WTC11 (cell line): ENCODE data around the gene SMARCD1. TPM values are rescaled to one million over a fixed set of nuclear protein-coding genes. Genes with fewer than 3 reads are reported as not detected.

ENCODE experiments used
- ATAC-seq: fragments of 200-7000 bp; cut with Tn5 transposase; 2 replicates; pipeline ENCODE4 v1.10.0; 2021; ENCODE audit warnings: mild to moderate bottlenecking, moderate library complexity
- CTCF ChIA-PET: fragments of 300-600 bp; sonication (Branson Sonifier 250); formaldehyde crosslinking; loops from one replicate; lab custom pipeline; 2021; ENCODE audit warnings: antibody characterized with exemption; lab: Charles Lee
- POLR2A ChIA-PET: fragments of 350-600 bp; sonication (Branson Sonifier 250); formaldehyde crosslinking; loops from one replicate; lab custom pipeline; 2021; ENCODE audit warnings: antibody characterized with exemption; lab: Charles Lee
- DNase-seq: peaks from one replicate; pipeline ENCODE4 v3.0.0; 2021; ENCODE audit warnings: low spot score
- H3K27ac Mint-ChIP-seq: 2 replicates; pipeline ENCODE4 v1.8.0; 2021; ENCODE audit warnings: mixed read lengths
- H3K27me3 Mint-ChIP-seq: 2 replicates; pipeline ENCODE4 v1.8.0; 2021; ENCODE audit warnings: low read depth, mild to moderate bottlenecking, moderate library complexity, mixed read lengths
- H3K36me3 Mint-ChIP-seq: 2 replicates; pipeline ENCODE4 v1.8.0; 2021; ENCODE audit warnings: mixed read lengths
- H3K4me1 Mint-ChIP-seq: 2 replicates; pipeline ENCODE4 v1.8.0; 2022; ENCODE audit warnings: mixed read lengths
- H3K4me3 Mint-ChIP-seq: 2 replicates; pipeline ENCODE4 v1.8.0; 2021; ENCODE audit warnings: mild to moderate bottlenecking, moderate library complexity, mixed read lengths
- H3K9me3 Mint-ChIP-seq: 2 replicates; pipeline ENCODE4 v1.8.0; 2021; ENCODE audit warnings: mixed read lengths
- ATF3 ChIP-seq: sonication (generic); formaldehyde crosslinking; conservative IDR thresholded peaks from 2 replicates; pipeline ENCODE4 v1.8.1; 2022; ENCODE audit warnings: mild to moderate bottlenecking, missing genetic modification reagents
- CREB1 ChIP-seq: sonication (generic); formaldehyde crosslinking; IDR thresholded peaks from 2 replicates; pipeline ENCODE4 v1.8.0; 2023; ENCODE audit warnings: mild to moderate bottlenecking, missing genetic modification reagents
- CREM ChIP-seq: sonication (generic); formaldehyde crosslinking; IDR thresholded peaks from 2 replicates; pipeline ENCODE4 v1.8.1; 2022; ENCODE audit warnings: mild to moderate bottlenecking, missing genetic modification reagents, moderate library complexity
- ELF4 ChIP-seq: sonication (generic); formaldehyde crosslinking; IDR thresholded peaks from 2 replicates; pipeline ENCODE4 v1.8.1; 2022; ENCODE audit warnings: low read depth, mild to moderate bottlenecking, moderate library complexity, missing genetic modification reagents
- ESRRA ChIP-seq: sonication (generic); formaldehyde crosslinking; IDR thresholded peaks from 2 replicates; pipeline ENCODE4 v1.8.1; 2022; ENCODE audit warnings: mild to moderate bottlenecking, missing genetic modification reagents, borderline replicate concordance
- IRF1 ChIP-seq: sonication (generic); formaldehyde crosslinking; IDR thresholded peaks from 2 replicates; pipeline ENCODE4 v1.8.0; 2023; ENCODE audit warnings: missing genetic modification reagents
- PRDM15 ChIP-seq: sonication (generic); formaldehyde crosslinking; IDR thresholded peaks from 2 replicates; pipeline ENCODE4 v1.8.0; 2022; ENCODE audit warnings: missing genetic modification reagents
- PRRX2 ChIP-seq: fragments of 250-450 bp; sonication (Bioruptor Pico); IDR thresholded peaks from 2 replicates; pipeline ENCODE4 v1.8.0; 2021; ENCODE audit warnings: mild to moderate bottlenecking
- RELA ChIP-seq: sonication (generic); formaldehyde crosslinking; IDR thresholded peaks from 2 replicates; pipeline ENCODE4 v1.8.1; 2022; ENCODE audit warnings: missing genetic modification reagents, mild to moderate bottlenecking, borderline replicate concordance
- TP53 ChIP-seq: sonication (generic); formaldehyde crosslinking; IDR thresholded peaks from 2 replicates; pipeline ENCODE4 v1.8.1; 2023; ENCODE audit warnings: mild to moderate bottlenecking, missing genetic modification reagents
- ZBTB21 ChIP-seq: sonication (generic); formaldehyde crosslinking; IDR thresholded peaks from 2 replicates; pipeline ENCODE4 v1.8.1; 2023; ENCODE audit warnings: mild to moderate bottlenecking, missing genetic modification reagents, borderline replicate concordance
- ZNF219 ChIP-seq: sonication (generic); formaldehyde crosslinking; IDR thresholded peaks from 2 replicates; pipeline ENCODE4 v1.8.0; 2023; ENCODE audit warnings: missing genetic modification reagents, mild to moderate bottlenecking, borderline replicate concordance
- total RNA-seq: library from RNA; stranded (reverse); gene quantifications from 3 replicates; pipeline ENCODE4 v1.2.3, GENCODE V29; 2021
- TF ChIP-seq, protein P1 (sequence below): sonication (generic); formaldehyde crosslinking; IDR thresholded peaks from 2 replicates; pipeline ENCODE4 v1.8.1; 2023; ENCODE audit warnings: mild to moderate bottlenecking, missing genetic modification reagents, moderate library complexity
- TF ChIP-seq, protein P2 (sequence below): sonication (generic); formaldehyde crosslinking; IDR thresholded peaks from 2 replicates; pipeline ENCODE4 v1.8.0; 2022; ENCODE audit warnings: mild to moderate bottlenecking, missing genetic modification reagents
- TF ChIP-seq, protein P3 (sequence below): sonication (generic); formaldehyde crosslinking; IDR thresholded peaks from 2 replicates; pipeline ENCODE4 v1.8.1; 2023; ENCODE audit warnings: mild to moderate bottlenecking, missing genetic modification reagents
- TF ChIP-seq, protein P4 (sequence below): sonication (generic); formaldehyde crosslinking; IDR thresholded peaks from 2 replicates; pipeline ENCODE4 v1.8.1; 2023; ENCODE audit warnings: mild to moderate bottlenecking, missing genetic modification reagents, moderate library complexity

Gene SMARCD1
- total RNA-seq, 1 experiment from 2014 or later = 165 TPM

DNA sequence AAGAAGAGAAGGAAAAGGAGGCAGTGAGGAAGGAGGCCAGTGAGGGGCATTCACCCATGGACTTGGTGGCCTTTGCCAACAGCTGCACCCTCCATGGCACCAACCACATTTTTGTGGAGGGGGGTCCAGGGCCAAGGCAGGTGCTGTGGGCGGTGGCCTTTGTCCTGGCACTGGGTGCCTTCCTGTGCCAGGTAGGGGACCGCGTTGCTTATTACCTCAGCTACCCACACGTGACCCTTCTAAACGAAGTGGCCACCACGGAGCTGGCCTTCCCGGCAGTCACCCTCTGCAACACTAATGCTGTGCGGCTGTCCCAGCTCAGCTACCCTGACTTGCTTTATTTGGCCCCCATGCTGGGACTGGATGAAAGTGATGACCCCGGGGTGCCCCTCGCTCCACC lies 11.4 kb upstream of the SMARCD1 start:
- no peak overlapping the region for H3K4me3 Mint-ChIP-seq

More for the DNA sequence above, 11.4 kb upstream of the SMARCD1 start:
- H3K9me3 Mint-ChIP-seq = no peaks in the 10 kb centered on the region
- POLR2A ChIA-PET = no interaction called here
- no peak for DNase-seq
- TF ChIP-seq PRDM15 (CRISPR knock-in tag) (no peak), ZNF219 (no peak), ESRRA (CRISPR knock-in tag) (no peak), TP53 (CRISPR knock-in tag) (no peak), ELF4 (CRISPR knock-in tag) (no peak), CREM (CRISPR knock-in tag) (no peak), ATF3 (CRISPR knock-in tag) (no peak), CREB1 (CRISPR knock-in tag) (no peak), ZBTB21 (CRISPR knock-in tag) (no peak), RELA (CRISPR knock-in tag) (no peak), IRF1 (CRISPR knock-in tag) (no peak), PRRX2 (CRISPR knock-in tag) (no peak)
- TF ChIP-seq, protein P1, sequence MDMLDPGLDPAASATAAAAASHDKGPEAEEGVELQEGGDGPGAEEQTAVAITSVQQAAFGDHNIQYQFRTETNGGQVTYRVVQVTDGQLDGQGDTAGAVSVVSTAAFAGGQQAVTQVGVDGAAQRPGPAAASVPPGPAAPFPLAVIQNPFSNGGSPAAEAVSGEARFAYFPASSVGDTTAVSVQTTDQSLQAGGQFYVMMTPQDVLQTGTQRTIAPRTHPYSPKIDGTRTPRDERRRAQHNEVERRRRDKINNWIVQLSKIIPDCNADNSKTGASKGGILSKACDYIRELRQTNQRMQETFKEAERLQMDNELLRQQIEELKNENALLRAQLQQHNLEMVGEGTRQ (CRISPR knock-in tag) = no peak
- TF ChIP-seq, protein P2, sequence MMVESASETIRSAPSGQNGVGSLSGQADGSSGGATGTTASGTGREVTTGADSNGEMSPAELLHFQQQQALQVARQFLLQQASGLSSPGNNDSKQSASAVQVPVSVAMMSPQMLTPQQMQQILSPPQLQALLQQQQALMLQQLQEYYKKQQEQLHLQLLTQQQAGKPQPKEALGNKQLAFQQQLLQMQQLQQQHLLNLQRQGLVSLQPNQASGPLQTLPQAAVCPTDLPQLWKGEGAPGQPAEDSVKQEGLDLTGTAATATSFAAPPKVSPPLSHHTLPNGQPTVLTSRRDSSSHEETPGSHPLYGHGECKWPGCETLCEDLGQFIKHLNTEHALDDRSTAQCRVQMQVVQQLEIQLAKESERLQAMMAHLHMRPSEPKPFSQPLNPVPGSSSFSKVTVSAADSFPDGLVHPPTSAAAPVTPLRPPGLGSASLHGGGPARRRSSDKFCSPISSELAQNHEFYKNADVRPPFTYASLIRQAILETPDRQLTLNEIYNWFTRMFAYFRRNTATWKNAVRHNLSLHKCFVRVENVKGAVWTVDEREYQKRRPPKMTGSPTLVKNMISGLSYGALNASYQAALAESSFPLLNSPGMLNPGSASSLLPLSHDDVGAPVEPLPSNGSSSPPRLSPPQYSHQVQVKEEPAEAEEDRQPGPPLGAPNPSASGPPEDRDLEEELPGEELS (CRISPR knock-in tag) = no peak
- TF ChIP-seq, protein P3, sequence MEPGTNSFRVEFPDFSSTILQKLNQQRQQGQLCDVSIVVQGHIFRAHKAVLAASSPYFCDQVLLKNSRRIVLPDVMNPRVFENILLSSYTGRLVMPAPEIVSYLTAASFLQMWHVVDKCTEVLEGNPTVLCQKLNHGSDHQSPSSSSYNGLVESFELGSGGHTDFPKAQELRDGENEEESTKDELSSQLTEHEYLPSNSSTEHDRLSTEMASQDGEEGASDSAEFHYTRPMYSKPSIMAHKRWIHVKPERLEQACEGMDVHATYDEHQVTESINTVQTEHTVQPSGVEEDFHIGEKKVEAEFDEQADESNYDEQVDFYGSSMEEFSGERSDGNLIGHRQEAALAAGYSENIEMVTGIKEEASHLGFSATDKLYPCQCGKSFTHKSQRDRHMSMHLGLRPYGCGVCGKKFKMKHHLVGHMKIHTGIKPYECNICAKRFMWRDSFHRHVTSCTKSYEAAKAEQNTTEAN = no peak
- TF ChIP-seq, protein P4, sequence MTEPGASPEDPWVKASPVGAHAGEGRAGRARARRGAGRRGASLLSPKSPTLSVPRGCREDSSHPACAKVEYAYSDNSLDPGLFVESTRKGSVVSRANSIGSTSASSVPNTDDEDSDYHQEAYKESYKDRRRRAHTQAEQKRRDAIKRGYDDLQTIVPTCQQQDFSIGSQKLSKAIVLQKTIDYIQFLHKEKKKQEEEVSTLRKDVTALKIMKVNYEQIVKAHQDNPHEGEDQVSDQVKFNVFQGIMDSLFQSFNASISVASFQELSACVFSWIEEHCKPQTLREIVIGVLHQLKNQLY (CRISPR knock-in tag) = no peak
- TF ChIP-seq, all 79 proteins: peak for 0
- Mint-ChIP-seq H3K27ac (no peak overlapping the region), H3K4me1 (peaks cover 20% of the 10 kb centered on the region), H3K27me3 (no peaks in the 10 kb centered on the region), H3K36me3 (no peaks in the 10 kb centered on the region)
- no peak for ATAC-seq
- CTCF ChIA-PET = interaction anchor here (1.0 to 3.8 kb wide), 11 partner anchors 12 to 241 kb away, joined by 4 to 25 read pairs (median 9); partner anchors contain the start of genes COX14, LIMA1 and SMARCD1
